C4-2B (cell line): ENCODE measurements around the gene NRP1.

Source experiments
- ZFX ChIP-seq: fragments of 450-650 bp; IDR thresholded peaks from 2 replicates; pipeline ENCODE4 v1.6.1; 2017
- TF ChIP-seq, protein P1 (sequence below): fragments of 450-650 bp; conservative IDR thresholded peaks from 2 replicates; pipeline ENCODE4 v1.5.1; 2017; ENCODE audit warnings: mild to moderate bottlenecking

GRCh38 chr10:33270971-33271370, 63.5 kb downstream of the NRP1 start:
- TF ChIP-seq, protein P1, sequence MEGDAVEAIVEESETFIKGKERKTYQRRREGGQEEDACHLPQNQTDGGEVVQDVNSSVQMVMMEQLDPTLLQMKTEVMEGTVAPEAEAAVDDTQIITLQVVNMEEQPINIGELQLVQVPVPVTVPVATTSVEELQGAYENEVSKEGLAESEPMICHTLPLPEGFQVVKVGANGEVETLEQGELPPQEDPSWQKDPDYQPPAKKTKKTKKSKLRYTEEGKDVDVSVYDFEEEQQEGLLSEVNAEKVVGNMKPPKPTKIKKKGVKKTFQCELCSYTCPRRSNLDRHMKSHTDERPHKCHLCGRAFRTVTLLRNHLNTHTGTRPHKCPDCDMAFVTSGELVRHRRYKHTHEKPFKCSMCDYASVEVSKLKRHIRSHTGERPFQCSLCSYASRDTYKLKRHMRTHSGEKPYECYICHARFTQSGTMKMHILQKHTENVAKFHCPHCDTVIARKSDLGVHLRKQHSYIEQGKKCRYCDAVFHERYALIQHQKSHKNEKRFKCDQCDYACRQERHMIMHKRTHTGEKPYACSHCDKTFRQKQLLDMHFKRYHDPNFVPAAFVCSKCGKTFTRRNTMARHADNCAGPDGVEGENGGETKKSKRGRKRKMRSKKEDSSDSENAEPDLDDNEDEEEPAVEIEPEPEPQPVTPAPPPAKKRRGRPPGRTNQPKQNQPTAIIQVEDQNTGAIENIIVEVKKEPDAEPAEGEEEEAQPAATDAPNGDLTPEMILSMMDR, result no peak
- TF ChIP-seq ZFX, result no peak
